Loucy (cell line): ENCODE data around the gene RNF149.

ENCODE experiments used
- CTCF ChIP-seq: fragments of 200-600 bp; sonication (generic); conservative IDR thresholded peaks from 2 replicates; pipeline ENCODE4 v1.5.1; 2014; ENCODE audit warnings: mild to moderate bottlenecking, antibody characterized with exemption, low read length
- EZH2phosphoT487 ChIP-seq: fragments of 200-600 bp; IDR thresholded peaks from 2 replicates; pipeline ENCODE4 v1.6.1; 2018; ENCODE audit warnings: antibody characterized with exemption, mild to moderate bottlenecking, moderate library complexity, borderline replicate concordance

- TF ChIP-seq CTCF = no peak
- TF ChIP-seq EZH2phosphoT487 = no peak
Measured at GRCh38 chr2:101264360-101264939, 44.1 kb downstream of the RNF149 start.
